ENCODE data around the gene SRD5A1.
"Not testable (repeated sequence)": the region's sequence is repeated elsewhere in the genome, so short reads cannot be mapped to it uniquely, and the experiment has no call there.

Gene SRD5A1

GRCh38 chr5:6645571-6646362, 12.5 kb downstream of the SRD5A1 start:
- DNase-seq: not testable (repeated sequence)

- no peak for DNase-seq
Measured at GRCh38 chr5:6649186-6649585, 15.9 kb downstream of the SRD5A1 start.

GRCh38 chr5:6649681-6650080, 16.4 kb downstream of the SRD5A1 start:
- no peak for DNase-seq

- DNase-seq: no peak
Measured at GRCh38 chr5:6652025-6652424, 18.8 kb downstream of the SRD5A1 start.

- DNase-seq: no peak
Measured at GRCh38 chr5:6655432-6655831, 22.2 kb downstream of the SRD5A1 start.

GRCh38 chr5:6656680-6657079, 23.4 kb downstream of the SRD5A1 start:
- DNase-seq: no peak

GRCh38 chr5:6659941-6660684, 26.9 kb downstream of the SRD5A1 start:
- DNase-seq: no peak

- no peak for DNase-seq
Measured at GRCh38 chr5:6660688-6661087, 27.4 kb downstream of the SRD5A1 start.

- DNase-seq: no peak
Measured at GRCh38 chr5:6666762-6667161, 33.5 kb downstream of the SRD5A1 start.

- DNase-seq: no peak
Measured at GRCh38 chr5:6667648-6668047, 34.4 kb downstream of the SRD5A1 start.

- not testable (repeated sequence) for DNase-seq
Measured at GRCh38 chr5:6668717-6669116, 35.5 kb downstream of the SRD5A1 start.

GRCh38 chr5:6673031-6673430, 39.8 kb downstream of the SRD5A1 start:
- DNase-seq: no peak

- no peak for DNase-seq
Measured at GRCh38 chr5:6673963-6674362, 40.7 kb downstream of the SRD5A1 start.

GRCh38 chr5:6674421-6674820, 41.2 kb downstream of the SRD5A1 start:
- DNase-seq: no peak

- no peak for DNase-seq
Measured at GRCh38 chr5:6674886-6675285, 41.6 kb downstream of the SRD5A1 start.

- no peak for DNase-seq
Measured at GRCh38 chr5:6675784-6676491, 42.7 kb downstream of the SRD5A1 start.

GRCh38 chr5:6676702-6677101, 43.5 kb downstream of the SRD5A1 start:
- no peak for DNase-seq

GRCh38 chr5:6678385-6678784, 45.1 kb downstream of the SRD5A1 start:
- DNase-seq: no peak

- no peak for DNase-seq
Measured at GRCh38 chr5:6680922-6681321, 47.7 kb downstream of the SRD5A1 start.

GRCh38 chr5:6681682-6682081, 48.4 kb downstream of the SRD5A1 start:
- no peak for DNase-seq

GRCh38 chr5:6682239-6682638, 49.0 kb downstream of the SRD5A1 start:
- no peak for DNase-seq

- DNase-seq: no peak
Measured at GRCh38 chr5:6683241-6683640, 50.0 kb downstream of the SRD5A1 start.

- DNase-seq: no peak
Measured at GRCh38 chr5:6684075-6684474, 50.8 kb downstream of the SRD5A1 start.

- no peak for DNase-seq
Measured at GRCh38 chr5:6686501-6686900, 53.3 kb downstream of the SRD5A1 start.
